Tibial nerve (tissue), 4 donors: ENCODE results near the gene ZNF8. TPM values are rescaled to one million over a fixed set of nuclear protein-coding genes. Genes with fewer than 3 reads are reported as not detected.
"Not testable (repeated sequence)": the region's sequence is repeated elsewhere in the genome, so short reads cannot be mapped to it uniquely, and the experiment has no call there.

Experiments used
- DNase-seq, 2 donors: peaks; one replicate each; pipeline ENCODE4 v3.0.0-alpha.2; 2019; ENCODE audit warnings: low spot score in 2 of 2
- H3K27ac ChIP-seq, 4 donors: fragments of 200-600 bp; sonication (generic) in 3 of 4; one replicate each; pipeline ENCODE4 v1.5.1; 2017 to 2019; ENCODE audit warnings: mild to moderate bottlenecking in 1 of 4
- H3K27me3 ChIP-seq, 2 donors: fragments of 200-600 bp; sonication (generic) in 1 of 2; one replicate each; pipeline versions ENCODE4 v1.5.1 to v1.6.0; 2017 to 2019
- H3K36me3 ChIP-seq, 3 donors: fragments of 200-600 bp; sonication (generic); one replicate each; pipeline ENCODE4 v1.5.1; 2018 to 2019
- H3K4me1 ChIP-seq, 4 donors: fragments of 200-600 bp; sonication (generic) in 3 of 4; one replicate each; pipeline ENCODE4 v1.5.1; 2017 to 2019
- H3K4me3 ChIP-seq, 4 donors: fragments of 200-600 bp; sonication (generic) in 3 of 4; one replicate each; pipeline ENCODE4 v1.5.1; 2017 to 2019; ENCODE audit warnings: mild to moderate bottlenecking in 1 of 4, moderate library complexity in 1 of 4
- H3K9me3 ChIP-seq, 4 donors: fragments of 200-600 bp; sonication (generic) in 3 of 4; one replicate each; pipeline ENCODE4 v1.5.1; 2017 to 2019
- EP300 ChIP-seq, 2 donors: sonication (generic); formaldehyde crosslinking; IDR thresholded peaks; one replicate each; pipeline ENCODE4 v1.6.1; 2017; ENCODE audit warnings: antibody characterized with exemption in 2 of 2, mild to moderate bottlenecking in 1 of 2
- POLR2A ChIP-seq, 2 donors: fragments of 450-650 bp; IDR thresholded peaks; one replicate each; pipeline ENCODE4 v1.6.1; 2017; ENCODE audit warnings: antibody characterized with exemption in 2 of 2, mild to moderate bottlenecking in 2 of 2, moderate library complexity in 2 of 2
- WGBS, 2 donors: methylation state at CpG; one replicate each; pipeline ENCODE4 v1.1.5; 2018; 5-methylcytosine and 5-hydroxymethylcytosine counted together
- total RNA-seq, 4 donors: library from RNA; depleted of rRNA; stranded (reverse); fragments of >200 nt; gene quantifications; one replicate each; pipeline ENCODE4 v1.1.0, GENCODE V29; 2016
- TF ChIP-seq, protein P1 (sequence below), 5 experiments: fragments of 200-600 bp in 3 of 5; fragments of 450-650 bp in 2 of 5; sonication (generic) in 3 of 5; IDR thresholded peaks; one replicate each; pipeline ENCODE4 v1.5.1; 2016 to 2019; ENCODE audit warnings: antibody characterized with exemption in 5 of 5, mild to moderate bottlenecking in 3 of 5, moderate library complexity in 2 of 5

ZNF8 gene
- total RNA-seq, 4 donors from 2014 or later = 8.0 to 11.2 (median 8.6) TPM

DNA sequence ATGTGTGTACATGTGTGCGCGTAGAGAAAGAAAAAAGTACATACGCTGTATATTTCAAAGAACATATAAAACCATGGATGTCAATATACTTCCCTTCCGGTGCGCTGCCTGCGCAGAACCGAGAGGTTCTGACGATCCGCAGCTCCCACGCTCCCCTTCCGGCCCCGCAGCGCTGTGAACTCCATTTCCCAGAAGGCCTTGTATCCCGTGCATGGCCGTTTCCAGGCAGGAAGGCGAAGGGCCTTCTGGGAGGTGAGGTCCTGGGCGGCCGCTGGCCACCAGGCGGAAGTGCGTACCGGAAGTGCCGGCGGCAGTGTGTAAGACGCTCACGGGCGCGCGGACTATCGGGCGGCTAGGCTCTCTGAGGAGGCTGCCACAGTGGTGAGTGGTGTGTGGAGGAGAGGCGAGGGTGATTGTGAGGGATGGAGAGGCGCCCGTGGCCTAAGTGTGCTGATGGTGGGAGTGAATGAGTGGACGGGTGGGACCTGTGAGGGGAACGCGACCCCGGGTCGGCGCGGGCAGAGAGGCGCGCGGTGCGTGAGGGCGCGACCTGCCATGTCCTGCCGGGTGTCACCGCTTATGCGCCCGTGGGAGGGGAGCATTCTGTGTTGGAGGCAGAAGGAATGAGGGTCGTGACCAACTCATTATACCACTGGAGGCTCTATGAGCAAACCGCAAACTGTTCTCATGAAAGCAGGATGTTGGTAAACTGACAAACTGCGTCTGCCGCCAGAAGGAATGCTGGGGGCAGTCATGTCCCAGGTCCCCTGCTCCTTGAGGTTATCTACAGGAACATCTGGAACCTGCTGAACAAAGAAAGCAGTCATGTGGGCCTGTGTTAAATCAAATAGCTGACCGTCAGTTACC is 26.5 kb downstream of the ZNF8 start, which contains the start of gene ERVK3-1:
ERVK3-1 (plus strand) TSS at position 313 of the 867 bp plus-strand sequence. CDS start 6,792 bp downstream, outside the sequence.
- Histone ChIP-seq H3K27ac (peak within 1 kb of the TSS; percentile 75 to 95 (median 90)), H3K4me3 (peak within 1 kb of the TSS; percentile 75 to 95 (median 80)), H3K27me3 (no peaks in the 10 kb centered on the region), H3K9me3 (peaks cover 0 to 13% (median 0%) of the 10 kb centered on the region in 4 donors), H3K36me3 (peaks cover 0 to 62% (median 8%) of the 10 kb centered on the region in 3 donors), H3K4me1 (peaks cover 0 to 29% (median 14%) of the 10 kb centered on the region in 4 donors)
- DNase-seq = peak; percentile 83 to 87
- 0 to 1% methylated on average over 54 to 55 of the region's 55 CpGs for WGBS, 2 donors
- TF ChIP-seq, protein P1, sequence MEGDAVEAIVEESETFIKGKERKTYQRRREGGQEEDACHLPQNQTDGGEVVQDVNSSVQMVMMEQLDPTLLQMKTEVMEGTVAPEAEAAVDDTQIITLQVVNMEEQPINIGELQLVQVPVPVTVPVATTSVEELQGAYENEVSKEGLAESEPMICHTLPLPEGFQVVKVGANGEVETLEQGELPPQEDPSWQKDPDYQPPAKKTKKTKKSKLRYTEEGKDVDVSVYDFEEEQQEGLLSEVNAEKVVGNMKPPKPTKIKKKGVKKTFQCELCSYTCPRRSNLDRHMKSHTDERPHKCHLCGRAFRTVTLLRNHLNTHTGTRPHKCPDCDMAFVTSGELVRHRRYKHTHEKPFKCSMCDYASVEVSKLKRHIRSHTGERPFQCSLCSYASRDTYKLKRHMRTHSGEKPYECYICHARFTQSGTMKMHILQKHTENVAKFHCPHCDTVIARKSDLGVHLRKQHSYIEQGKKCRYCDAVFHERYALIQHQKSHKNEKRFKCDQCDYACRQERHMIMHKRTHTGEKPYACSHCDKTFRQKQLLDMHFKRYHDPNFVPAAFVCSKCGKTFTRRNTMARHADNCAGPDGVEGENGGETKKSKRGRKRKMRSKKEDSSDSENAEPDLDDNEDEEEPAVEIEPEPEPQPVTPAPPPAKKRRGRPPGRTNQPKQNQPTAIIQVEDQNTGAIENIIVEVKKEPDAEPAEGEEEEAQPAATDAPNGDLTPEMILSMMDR (IDR thresholded peaks at IDR 0.05) = peak in 4 of 5 experiments; percentile 4 to 84 (median 45)
- TF ChIP-seq EP300 (IDR thresholded peaks at IDR 0.05) (peak; percentile 95 to 97), POLR2A (IDR thresholded peaks at IDR 0.05) (peak; percentile 59 to 85)

DNA sequence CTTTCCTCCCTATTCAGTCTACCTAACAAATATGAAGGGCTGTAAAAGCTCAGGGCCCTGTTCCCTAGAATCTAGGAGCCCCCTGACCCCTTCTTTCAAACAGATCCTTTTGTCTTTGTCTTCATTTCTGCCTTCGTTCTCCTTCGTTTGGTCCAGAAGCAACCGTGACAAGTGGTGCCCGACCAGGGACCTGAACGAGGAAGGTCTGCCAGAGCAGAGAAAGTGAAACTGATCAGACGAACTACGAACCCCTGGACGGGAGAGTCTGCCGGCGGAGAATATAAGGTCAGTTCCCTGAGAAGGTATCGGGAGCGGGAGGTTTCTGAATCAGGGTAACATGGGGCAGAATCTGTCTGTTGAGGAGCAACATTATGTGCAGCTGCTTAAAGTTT is 27.2 kb downstream of the ZNF8 start:
- Histone ChIP-seq H3K4me3 (peak overlapping the region; percentile 75 to 95 (median 80)), H3K9me3 (peaks cover 0 to 7% (median 0%) of the 10 kb centered on the region in 4 donors), H3K27ac (peak overlapping the region; percentile 75 to 95 (median 90)), H3K4me1 (peaks cover 0 to 29% (median 14%) of the 10 kb centered on the region in 4 donors), H3K36me3 (peaks cover 0 to 61% (median 5%) of the 10 kb centered on the region in 3 donors), H3K27me3 (no peaks in the 10 kb centered on the region)
- no peak for TF ChIP-seq EP300 (IDR thresholded peaks at IDR 0.05)
- TF ChIP-seq POLR2A (IDR thresholded peaks at IDR 0.05) = no peak
- TF ChIP-seq, protein P1 (IDR thresholded peaks at IDR 0.05) = no peak
- DNase-seq = no peak
- 53 to 66% methylated on average over 12 of the region's 12 CpGs for WGBS, 2 donors

DNA sequence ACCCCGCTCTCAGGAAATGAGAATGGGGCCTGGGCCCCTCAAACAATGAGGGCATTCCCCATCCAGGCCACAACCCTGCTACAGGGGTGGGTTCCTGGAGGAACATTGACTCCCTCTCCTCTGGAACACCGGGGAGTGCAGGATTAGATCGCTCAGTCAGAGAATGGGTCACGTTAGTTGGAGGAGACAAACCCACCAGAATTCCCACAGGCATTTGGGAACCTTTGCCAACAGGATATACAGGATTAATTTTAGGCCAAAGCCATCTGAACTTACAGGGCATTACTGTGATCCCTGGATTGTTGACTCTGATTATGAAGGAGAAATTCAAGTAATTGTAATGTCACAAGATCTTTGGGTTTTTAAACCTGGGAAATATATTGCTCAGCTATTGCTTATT is 29.0 kb downstream of the ZNF8 start:
- no peak for TF ChIP-seq POLR2A (IDR thresholded peaks at IDR 0.05)
- TF ChIP-seq, protein P1 (IDR thresholded peaks at IDR 0.05) = no peak
- TF ChIP-seq EP300 (IDR thresholded peaks at IDR 0.05) = no peak
- no peak overlapping the region for H3K4me3 ChIP-seq
- H3K9me3 ChIP-seq = peaks cover 0 to 2% (median 0%) of the 10 kb centered on the region in 4 donors
- DNase-seq = no peak
- 93 to 97% methylated on average over 4 of the region's 4 CpGs for WGBS, 2 donors
- peaks cover 3 to 66% (median 15%) of the 10 kb centered on the region in 3 donors for H3K36me3 ChIP-seq
- H3K27ac ChIP-seq = no peak overlapping the region
- no peaks in the 10 kb centered on the region for H3K27me3 ChIP-seq
- H3K4me1 ChIP-seq = peaks cover 0 to 29% (median 14%) of the 10 kb centered on the region in 4 donors

DNA sequence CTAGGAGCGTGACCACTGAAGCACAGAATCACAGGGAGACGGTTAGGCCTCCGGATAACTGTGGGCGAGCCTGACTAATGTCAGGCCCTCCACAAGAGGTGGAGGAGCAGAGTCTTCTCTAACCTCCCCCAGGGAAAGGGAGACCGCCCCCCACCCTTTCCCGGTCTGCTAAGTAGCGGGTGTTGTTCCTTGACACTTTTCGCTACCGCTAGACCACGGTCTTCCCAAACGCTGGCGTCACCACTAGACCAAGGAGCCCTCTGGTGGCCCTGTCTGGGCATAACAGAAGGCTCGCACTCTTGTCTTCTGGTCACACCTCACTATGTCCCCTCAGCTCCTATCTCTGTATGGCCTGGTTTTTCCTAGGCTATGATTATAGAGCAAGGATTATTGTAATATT is 31.9 kb downstream of the ZNF8 start:
- H3K4me1 ChIP-seq = peaks cover 0 to 20% (median 11%) of the 10 kb centered on the region in 4 donors
- WGBS, 2 donors = 43 to 52% methylated on average over 13 of the region's 13 CpGs
- H3K9me3 ChIP-seq, H3K27ac ChIP-seq, H3K27me3 ChIP-seq, H3K4me3 ChIP-seq: not testable (repeated sequence)
- TF ChIP-seq, protein P1 (IDR thresholded peaks at IDR 0.05) = peak; percentile 10 to 33 (median 27)
- H3K36me3 ChIP-seq = peaks cover 5 to 95% (median 28%) of the 10 kb centered on the region in 3 donors
- DNase-seq = peak in 1 of 2 donors; percentile 16
